ENCODE data around the gene LONRF3.

DNA sequence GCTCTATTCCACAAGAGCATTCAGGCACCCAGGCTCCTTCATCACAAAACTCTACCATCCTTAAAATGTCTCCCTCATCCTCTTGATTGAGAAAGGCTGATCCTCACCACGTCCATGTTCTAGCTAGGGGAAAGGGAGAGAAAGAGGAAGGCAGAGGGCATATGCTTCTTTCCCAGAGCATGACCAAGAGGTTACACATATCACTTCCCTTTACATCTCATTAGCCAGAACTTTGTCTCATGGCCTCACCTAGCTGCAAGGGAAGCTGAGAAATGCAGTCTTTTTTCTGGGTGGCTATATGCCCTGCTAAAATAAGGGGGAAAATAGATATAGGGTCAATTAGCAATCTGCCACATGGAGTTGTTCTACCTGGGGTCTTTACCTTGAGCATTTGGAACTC, 42.7 kb downstream of the LONRF3 start:
- TF ChIP-seq ARID3A (IDR thresholded peaks at IDR 0.05; ENCODE audit: low read depth, low read length) (no peak), ESRRA (CRISPR knock-in tag; IDR thresholded peaks at IDR 0.05; ENCODE audit: low read depth) (no peak), PCBP2 (optimal IDR thresholded peaks at IDR 0.05; ENCODE audit: low read depth, low read length, poor library complexity, severe bottlenecking) (no peak), POLR2AphosphoS5 (IDR thresholded peaks at IDR 0.05; ENCODE audit: low read depth, low read length) (no peak), EP300 (IDR thresholded peaks at IDR 0.05; ENCODE audit: low read depth in 2 of 2, low read length in 2 of 2) (no peak), EP300 (CRISPR knock-in tag; IDR thresholded peaks at IDR 0.05; ENCODE audit: borderline replicate concordance) (no peak), ZNF350 (CRISPR knock-in tag; IDR thresholded peaks at IDR 0.05; ENCODE audit: borderline replicate concordance, low read depth) (no peak), CBFB (CRISPR knock-in tag; IDR thresholded peaks at IDR 0.05) (no peak), MAFK (conservative IDR thresholded peaks at IDR 0.05 in 1 of 2, IDR thresholded peaks at IDR 0.05 in 1 of 2; ENCODE audit: low read length in 2 of 2) (no peak), RFX5 (IDR thresholded peaks at IDR 0.05; ENCODE audit: low read depth, low read length) (no peak), FOXJ3 (CRISPR knock-in tag; IDR thresholded peaks at IDR 0.05; ENCODE audit: borderline replicate concordance) (no peak)
- TF ChIP-seq, protein P1, sequence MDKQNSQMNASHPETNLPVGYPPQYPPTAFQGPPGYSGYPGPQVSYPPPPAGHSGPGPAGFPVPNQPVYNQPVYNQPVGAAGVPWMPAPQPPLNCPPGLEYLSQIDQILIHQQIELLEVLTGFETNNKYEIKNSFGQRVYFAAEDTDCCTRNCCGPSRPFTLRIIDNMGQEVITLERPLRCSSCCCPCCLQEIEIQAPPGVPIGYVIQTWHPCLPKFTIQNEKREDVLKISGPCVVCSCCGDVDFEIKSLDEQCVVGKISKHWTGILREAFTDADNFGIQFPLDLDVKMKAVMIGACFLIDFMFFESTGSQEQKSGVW (CRISPR knock-in tag; IDR thresholded peaks at IDR 0.05; ENCODE audit: borderline replicate concordance), result no peak
- TF ChIP-seq, protein P2, sequence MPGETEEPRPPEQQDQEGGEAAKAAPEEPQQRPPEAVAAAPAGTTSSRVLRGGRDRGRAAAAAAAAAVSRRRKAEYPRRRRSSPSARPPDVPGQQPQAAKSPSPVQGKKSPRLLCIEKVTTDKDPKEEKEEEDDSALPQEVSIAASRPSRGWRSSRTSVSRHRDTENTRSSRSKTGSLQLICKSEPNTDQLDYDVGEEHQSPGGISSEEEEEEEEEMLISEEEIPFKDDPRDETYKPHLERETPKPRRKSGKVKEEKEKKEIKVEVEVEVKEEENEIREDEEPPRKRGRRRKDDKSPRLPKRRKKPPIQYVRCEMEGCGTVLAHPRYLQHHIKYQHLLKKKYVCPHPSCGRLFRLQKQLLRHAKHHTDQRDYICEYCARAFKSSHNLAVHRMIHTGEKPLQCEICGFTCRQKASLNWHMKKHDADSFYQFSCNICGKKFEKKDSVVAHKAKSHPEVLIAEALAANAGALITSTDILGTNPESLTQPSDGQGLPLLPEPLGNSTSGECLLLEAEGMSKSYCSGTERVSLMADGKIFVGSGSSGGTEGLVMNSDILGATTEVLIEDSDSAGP (CRISPR knock-in tag; IDR thresholded peaks at IDR 0.05; ENCODE audit: borderline replicate concordance), result no peak

Data from HepG2 (cell line).